ENCODE results near the gene NACA2.

GRCh38 chr17:61614219-61614618, 23.2 kb upstream of the NACA2 start:
- TF ChIP-seq CTCF (conservative IDR thresholded peaks at IDR 0.05): no peak
- no peak for TF ChIP-seq EZH2 (IDR thresholded peaks at IDR 0.05; ENCODE audit: low read depth)

Measured in PC-9 (cell line).